Measurements from ENCODE around the gene LIMS1. TPM values are rescaled to one million over a fixed set of nuclear protein-coding genes. Genes with fewer than 3 reads are reported as not detected.
"Not testable (repeated sequence)": the region's sequence is repeated elsewhere in the genome, so short reads cannot be mapped to it uniquely, and the experiment has no call there.

The LIMS1 gene
- total RNA-seq, 1 donor from 2014 or later: 33.3 TPM

DNA sequence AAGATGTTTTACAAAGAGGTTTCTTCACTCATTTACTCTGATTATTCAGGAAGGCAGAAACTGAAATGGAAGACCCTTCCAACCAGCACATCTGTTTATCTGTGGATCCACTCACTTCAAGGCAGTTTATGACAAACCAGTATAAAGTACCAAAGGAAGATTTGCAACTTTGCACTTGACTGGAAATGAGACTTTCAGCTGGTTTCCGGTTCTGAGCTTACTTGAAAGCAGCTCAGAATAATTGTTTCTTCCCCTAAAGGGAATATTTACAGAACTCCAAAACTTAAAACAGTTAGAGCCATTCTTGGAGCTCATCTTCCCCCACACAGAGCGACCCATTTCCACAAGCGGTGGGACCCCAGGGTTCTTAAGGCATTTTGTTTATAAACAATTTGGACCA, 129.8 kb downstream of the LIMS1 start:
- H3K4me1 Mint-ChIP-seq: peaks cover 27% of the 10 kb centered on the region
- DNase-seq; H3K9me3 Mint-ChIP-seq; CTCF ChIA-PET; H3K27me3 Mint-ChIP-seq; H3K36me3 Mint-ChIP-seq (ENCODE audit: low read depth); ATAC-seq (ENCODE audit: low read depth); H3K4me3 Mint-ChIP-seq; H3K27ac Mint-ChIP-seq; POLR2A ChIA-PET; intact Hi-C loops (cut with micrococcal nuclease): not testable (repeated sequence)

DNA sequence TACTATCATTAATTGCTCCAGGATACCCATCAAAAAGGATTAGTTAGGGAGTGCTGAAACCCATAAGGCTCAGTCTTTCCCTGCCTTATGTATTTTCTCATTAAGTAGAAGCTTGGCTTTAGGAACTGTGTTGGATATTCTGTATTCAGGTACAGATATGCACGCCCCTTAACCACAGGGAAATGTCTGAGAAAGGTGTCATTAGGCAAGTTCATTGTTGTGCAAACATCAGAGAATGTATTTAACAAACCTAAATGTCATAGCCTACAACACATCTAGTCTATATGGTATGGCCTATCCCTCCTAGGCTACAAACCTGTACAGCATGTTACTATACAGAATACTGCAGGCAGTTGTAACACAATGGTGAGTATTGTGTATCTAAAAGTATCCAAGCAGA, 130.7 kb downstream of the LIMS1 start:
- POLR2A ChIA-PET; DNase-seq; CTCF ChIA-PET; ATAC-seq (ENCODE audit: low read depth); H3K27me3 Mint-ChIP-seq; H3K36me3 Mint-ChIP-seq (ENCODE audit: low read depth); H3K27ac Mint-ChIP-seq; intact Hi-C loops (cut with micrococcal nuclease); H3K9me3 Mint-ChIP-seq; H3K4me3 Mint-ChIP-seq: not testable (repeated sequence)
- H3K4me1 Mint-ChIP-seq: peaks cover 27% of the 10 kb centered on the region

DNA sequence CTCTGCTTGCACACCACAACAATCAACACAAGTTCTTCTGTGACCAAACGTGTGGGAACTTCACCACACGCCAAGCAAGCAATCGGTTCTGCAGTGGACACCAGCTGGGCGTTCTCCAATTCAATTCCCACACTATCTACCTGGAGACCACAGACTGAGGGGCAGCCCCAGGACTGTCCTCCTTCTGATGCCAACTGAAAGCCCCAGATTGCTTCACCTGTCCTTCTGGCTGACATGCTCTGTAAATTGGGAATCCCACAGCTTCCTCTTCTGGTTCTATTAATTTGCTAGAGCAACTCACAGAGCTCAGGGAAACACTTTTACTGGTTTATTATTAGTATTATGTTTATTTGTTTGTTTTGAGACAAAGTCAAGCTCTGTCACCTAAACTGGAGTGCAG, 131.7 kb downstream of the LIMS1 start:
- ATAC-seq (ENCODE audit: low read depth); H3K27me3 Mint-ChIP-seq; POLR2A ChIA-PET; H3K9me3 Mint-ChIP-seq; H3K27ac Mint-ChIP-seq; H3K36me3 Mint-ChIP-seq (ENCODE audit: low read depth); CTCF ChIA-PET; H3K4me3 Mint-ChIP-seq; DNase-seq; intact Hi-C loops (cut with micrococcal nuclease): not testable (repeated sequence)
- H3K4me1 Mint-ChIP-seq: peaks cover 27% of the 10 kb centered on the region

DNA sequence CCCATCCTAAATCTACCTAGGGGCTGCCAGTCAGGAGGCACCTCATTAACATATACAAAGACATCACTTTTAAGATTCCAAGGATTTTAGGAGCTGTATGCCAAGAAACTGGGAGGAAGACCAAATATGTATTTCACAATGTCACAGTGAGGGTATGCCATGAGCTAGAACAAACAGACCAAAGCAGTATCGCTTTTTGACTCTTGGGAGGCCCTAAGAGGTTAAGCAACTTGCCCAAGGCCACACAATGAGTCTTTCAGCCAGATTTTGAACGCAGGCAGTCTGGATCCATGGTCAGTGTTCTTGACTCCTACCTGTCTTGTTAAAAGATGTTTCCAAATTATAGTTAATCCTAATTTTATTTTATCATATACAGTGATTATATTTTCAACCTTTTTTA, 132.9 kb downstream of the LIMS1 start:
- POLR2A ChIA-PET; H3K4me3 Mint-ChIP-seq; H3K9me3 Mint-ChIP-seq; H3K36me3 Mint-ChIP-seq (ENCODE audit: low read depth); ATAC-seq (ENCODE audit: low read depth); intact Hi-C loops (cut with micrococcal nuclease); H3K27me3 Mint-ChIP-seq; CTCF ChIA-PET; DNase-seq; H3K27ac Mint-ChIP-seq: not testable (repeated sequence)
- H3K4me1 Mint-ChIP-seq: peaks cover 19% of the 10 kb centered on the region

DNA sequence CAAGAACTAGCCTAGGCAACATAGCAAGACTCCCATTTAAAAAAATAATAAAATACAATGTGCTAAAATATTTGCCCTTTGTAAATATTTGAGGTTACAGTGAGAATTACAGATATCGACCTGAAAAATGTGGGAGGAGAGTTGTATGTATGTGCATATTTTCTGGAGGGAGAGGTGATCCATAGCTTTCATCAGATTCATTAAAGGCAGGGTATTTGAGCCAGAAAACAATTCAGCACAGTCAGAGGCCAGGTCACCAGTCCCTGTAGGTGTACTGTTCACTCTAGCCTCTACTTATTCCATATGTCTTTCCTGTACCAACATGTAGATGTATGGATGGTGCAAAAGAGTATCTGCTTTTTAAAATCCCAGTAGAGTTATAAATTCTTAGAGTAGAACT, 136.0 kb downstream of the LIMS1 start:
- H3K4me1 Mint-ChIP-seq; ATAC-seq (ENCODE audit: low read depth); H3K9me3 Mint-ChIP-seq; H3K4me3 Mint-ChIP-seq; H3K27ac Mint-ChIP-seq; H3K36me3 Mint-ChIP-seq (ENCODE audit: low read depth); DNase-seq; intact Hi-C loops (cut with micrococcal nuclease); CTCF ChIA-PET; H3K27me3 Mint-ChIP-seq; POLR2A ChIA-PET: not testable (repeated sequence)

DNA sequence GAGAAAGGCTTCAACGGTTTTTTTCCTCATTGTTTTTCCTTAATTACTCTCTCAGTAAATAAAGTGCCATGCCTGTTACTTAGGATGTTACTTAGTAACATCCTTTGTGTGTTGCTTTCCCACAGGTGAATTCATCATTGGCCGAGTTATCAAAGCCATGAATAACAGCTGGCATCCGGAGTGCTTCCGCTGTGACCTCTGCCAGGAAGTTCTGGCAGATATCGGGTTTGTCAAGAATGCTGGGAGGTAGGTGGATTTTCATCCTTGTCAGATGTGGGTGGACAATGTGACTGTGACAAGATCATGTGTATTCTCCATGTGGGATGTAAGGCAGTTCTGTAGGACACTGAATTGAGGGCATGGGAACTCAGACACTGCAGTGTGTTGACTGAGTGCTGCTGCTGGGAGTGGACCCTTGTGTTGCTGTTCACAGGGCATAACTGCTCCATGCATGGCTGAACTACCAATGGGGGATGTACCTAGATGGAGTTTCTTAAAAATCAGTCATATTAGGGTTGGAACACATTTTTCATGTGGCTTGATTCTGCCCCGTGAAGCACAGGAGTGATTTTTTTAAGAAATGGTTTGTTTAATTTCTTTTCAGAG, 138.0 kb downstream of the LIMS1 start:
- POLR2A ChIA-PET; ATAC-seq (ENCODE audit: low read depth); DNase-seq; H3K27ac Mint-ChIP-seq; intact Hi-C loops (cut with micrococcal nuclease); H3K4me3 Mint-ChIP-seq; H3K9me3 Mint-ChIP-seq; H3K4me1 Mint-ChIP-seq; H3K27me3 Mint-ChIP-seq: not testable (repeated sequence)
- H3K36me3 Mint-ChIP-seq (ENCODE audit: low read depth): peaks cover 16% of the 10 kb centered on the region
- CTCF ChIA-PET: interaction anchor here (0.6 kb wide), 1 partner anchor 360 kb away, joined by 3 read pairs; no protein-coding TSS in a partner anchor

DNA sequence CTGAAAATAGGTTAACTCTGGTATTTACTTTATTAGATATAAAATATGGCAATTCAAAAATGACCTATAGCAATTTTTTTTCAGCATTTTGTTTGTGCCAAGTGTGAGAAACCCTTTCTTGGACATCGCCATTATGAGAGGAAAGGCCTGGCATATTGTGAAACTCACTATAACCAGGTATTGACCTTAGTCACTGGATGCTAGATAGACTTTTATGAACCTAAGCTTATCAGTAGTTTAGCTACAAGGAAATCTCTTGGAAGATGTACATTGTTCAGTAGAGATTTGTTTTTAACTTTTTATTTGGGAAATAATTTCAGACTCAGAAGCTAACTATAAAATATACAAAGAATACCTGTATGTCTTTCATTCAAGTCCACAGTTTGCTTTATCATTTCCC, 142.3 kb downstream of the LIMS1 start:
- H3K4me1 Mint-ChIP-seq; CTCF ChIA-PET; H3K9me3 Mint-ChIP-seq; H3K27me3 Mint-ChIP-seq; H3K4me3 Mint-ChIP-seq; POLR2A ChIA-PET; DNase-seq; intact Hi-C loops (cut with micrococcal nuclease); ATAC-seq (ENCODE audit: low read depth); H3K27ac Mint-ChIP-seq: not testable (repeated sequence)
- peaks cover 37% of the 10 kb centered on the region for H3K36me3 Mint-ChIP-seq (ENCODE audit: low read depth)

DNA sequence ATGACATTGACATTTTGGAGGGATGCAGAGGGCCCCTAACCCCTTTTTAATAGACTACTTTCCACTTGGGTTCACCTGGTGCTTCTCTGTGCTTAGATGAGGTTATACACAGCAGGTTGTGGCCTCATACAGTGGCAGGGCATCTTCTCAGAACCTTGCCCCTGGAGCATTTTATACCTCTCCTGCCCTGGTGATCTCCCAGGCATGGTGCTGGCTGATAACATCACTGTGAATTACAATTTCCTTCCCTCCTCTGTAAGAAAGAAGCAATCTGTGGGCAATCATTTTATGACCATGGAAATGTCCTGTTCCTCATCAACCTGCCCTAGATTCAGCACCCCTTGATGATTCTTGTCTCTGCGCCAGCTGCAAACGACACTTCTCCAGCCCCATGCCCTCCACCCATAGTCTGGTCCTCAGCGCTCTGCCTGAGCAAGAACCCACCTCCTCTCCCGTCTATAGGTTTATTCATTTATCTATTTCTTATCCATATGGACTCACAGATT, 143.0 kb downstream of the LIMS1 start:
- ATAC-seq (ENCODE audit: low read depth); CTCF ChIA-PET; H3K27ac Mint-ChIP-seq: not testable (repeated sequence)

DNA sequence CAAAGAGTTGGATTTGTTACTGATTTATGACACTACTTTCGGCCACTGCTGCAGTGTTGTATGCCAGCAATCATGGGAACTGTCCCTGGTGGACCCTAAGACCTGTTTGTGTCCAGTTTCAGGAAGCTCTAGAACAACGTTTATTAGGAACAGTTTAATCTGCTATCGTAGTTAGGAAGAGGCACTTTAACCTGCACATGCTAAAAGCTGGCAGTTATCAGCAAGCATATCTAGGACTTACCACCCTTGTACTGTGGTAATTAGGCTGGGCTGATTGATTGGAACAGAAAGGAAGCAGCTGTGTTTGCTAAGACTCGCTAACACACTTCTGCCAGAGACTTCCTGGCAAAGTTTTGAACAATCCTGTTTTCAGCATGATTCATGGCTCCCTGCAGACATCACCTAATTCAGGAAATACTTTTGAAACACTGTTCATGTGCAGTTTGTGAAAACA, 144.0 kb downstream of the LIMS1 start:
- H3K4me1 Mint-ChIP-seq; CTCF ChIA-PET; POLR2A ChIA-PET; H3K9me3 Mint-ChIP-seq; intact Hi-C loops (cut with micrococcal nuclease); H3K27me3 Mint-ChIP-seq; H3K4me3 Mint-ChIP-seq; H3K27ac Mint-ChIP-seq; ATAC-seq (ENCODE audit: low read depth); DNase-seq: not testable (repeated sequence)
- H3K36me3 Mint-ChIP-seq (ENCODE audit: low read depth): peaks cover 35% of the 10 kb centered on the region

More for the DNA sequence above, 143.0 kb downstream of the LIMS1 start:
- POLR2A ChIA-PET; H3K4me3 Mint-ChIP-seq; intact Hi-C loops (cut with micrococcal nuclease); H3K4me1 Mint-ChIP-seq; H3K9me3 Mint-ChIP-seq; DNase-seq; H3K27me3 Mint-ChIP-seq: not testable (repeated sequence)
- peaks cover 39% of the 10 kb centered on the region for H3K36me3 Mint-ChIP-seq (ENCODE audit: low read depth)

DNA sequence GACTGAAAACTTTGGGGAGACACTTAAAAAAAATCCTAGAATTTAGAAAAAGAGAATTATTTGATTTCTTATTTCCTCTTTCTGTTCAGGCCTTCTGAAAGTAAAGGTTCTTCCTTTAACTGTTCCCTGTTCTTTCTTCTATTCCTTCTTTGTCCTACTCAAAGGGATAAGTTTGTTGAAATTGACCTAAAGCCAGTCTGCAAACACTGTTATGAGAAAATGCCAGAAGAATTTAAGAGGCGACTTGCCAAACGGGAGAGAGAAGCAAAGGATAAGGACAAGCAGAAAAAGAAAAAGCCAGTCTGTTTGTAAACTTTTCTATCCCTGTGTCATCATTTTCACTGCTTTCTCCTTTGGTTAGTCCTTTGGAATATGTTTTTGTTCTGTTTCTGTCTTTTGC, 146.5 kb downstream of the LIMS1 start:
- H3K9me3 Mint-ChIP-seq: not testable (repeated sequence)

DNA sequence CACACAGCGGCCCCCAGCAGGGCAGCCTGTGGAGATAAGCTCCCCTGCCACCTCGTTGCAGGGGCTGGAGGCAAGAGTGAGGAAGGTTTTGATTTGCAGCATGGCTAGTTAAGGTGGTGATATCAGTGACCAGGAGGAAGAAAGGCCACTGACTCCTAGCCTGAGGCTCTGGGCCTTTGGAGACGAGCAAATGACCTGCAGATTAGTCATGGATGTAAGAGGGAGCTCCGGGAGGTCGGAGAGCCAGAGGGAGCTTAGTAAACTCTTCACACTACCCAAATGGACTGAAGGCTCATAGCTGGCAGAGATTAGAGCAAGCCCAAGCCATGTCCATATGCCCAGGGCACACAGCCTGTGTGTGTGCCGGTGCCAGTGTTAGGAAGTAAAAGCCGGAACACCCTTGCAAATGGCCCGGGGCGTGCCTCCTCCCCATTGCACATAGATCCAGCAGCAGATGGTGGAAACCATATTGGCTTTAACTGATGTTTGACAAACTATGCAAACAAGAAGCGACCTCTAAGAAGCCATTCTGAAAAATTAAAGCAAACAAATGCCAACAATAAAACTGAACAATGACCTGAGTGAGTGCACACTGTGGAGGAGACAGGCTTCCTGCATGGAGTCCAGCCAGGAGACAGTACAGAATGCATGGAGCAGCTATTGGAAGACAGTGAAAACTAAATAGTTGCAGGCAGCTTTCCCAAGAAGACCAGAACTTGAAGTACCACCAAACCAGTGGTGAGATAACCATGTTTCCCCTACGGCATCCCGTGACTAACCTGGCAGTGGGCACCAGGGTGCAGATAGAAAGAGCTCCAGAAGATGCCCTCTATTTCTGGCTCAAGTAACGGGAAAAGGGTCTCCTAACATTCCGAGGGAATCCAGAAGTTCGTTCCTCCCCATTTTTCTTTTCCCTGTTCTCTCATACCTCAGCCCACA, 154.8 kb downstream of the LIMS1 start:
- DNase-seq; H3K4me3 Mint-ChIP-seq; H3K36me3 Mint-ChIP-seq (ENCODE audit: low read depth); intact Hi-C loops (cut with micrococcal nuclease); CTCF ChIA-PET; H3K27me3 Mint-ChIP-seq; H3K27ac Mint-ChIP-seq; POLR2A ChIA-PET; ATAC-seq (ENCODE audit: low read depth); H3K4me1 Mint-ChIP-seq; H3K9me3 Mint-ChIP-seq: not testable (repeated sequence)

More for the DNA sequence above, 146.5 kb downstream of the LIMS1 start:
- H3K27ac Mint-ChIP-seq; ATAC-seq (ENCODE audit: low read depth); H3K27me3 Mint-ChIP-seq; POLR2A ChIA-PET; DNase-seq; H3K4me3 Mint-ChIP-seq; intact Hi-C loops (cut with micrococcal nuclease); H3K4me1 Mint-ChIP-seq; CTCF ChIA-PET: not testable (repeated sequence)
- H3K36me3 Mint-ChIP-seq (ENCODE audit: low read depth): peaks cover 31% of the 10 kb centered on the region

DNA sequence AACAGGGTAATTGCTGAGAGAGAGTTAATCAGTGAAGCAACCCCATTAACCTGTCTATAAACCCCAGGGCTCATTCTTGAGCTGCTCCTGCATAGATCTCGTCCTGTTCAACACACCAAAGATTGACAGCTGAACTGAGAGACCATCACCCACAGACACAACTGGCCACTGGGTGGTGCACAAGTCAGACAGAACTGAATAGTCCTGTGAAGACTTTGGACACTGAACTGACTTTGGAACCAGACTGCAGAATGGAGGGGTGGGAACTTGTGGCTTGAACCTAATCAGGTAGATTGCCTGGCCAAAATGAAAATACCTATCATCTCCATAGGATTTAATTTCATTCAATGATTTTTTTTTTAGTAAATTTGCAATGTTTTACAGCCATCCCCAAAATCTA, 155.7 kb downstream of the LIMS1 start:
- intact Hi-C loops (cut with micrococcal nuclease): loop anchor here (10.0 kb wide), 1 partner anchor 295 kb away; the partner anchor contains the start of gene EDAR
- H3K27me3 Mint-ChIP-seq; H3K36me3 Mint-ChIP-seq (ENCODE audit: low read depth); H3K27ac Mint-ChIP-seq; DNase-seq; CTCF ChIA-PET; POLR2A ChIA-PET; H3K9me3 Mint-ChIP-seq; H3K4me1 Mint-ChIP-seq; H3K4me3 Mint-ChIP-seq: not testable (repeated sequence)
- peak; percentile 79 for ATAC-seq (ENCODE audit: low read depth)
